A549 (cell line): ENCODE results near the gene IRX2.

ENCODE experiments used
- CEBPB ChIP-seq, 2 experiments: fragments of >200 bp in 1 of 2; sonication (Bioruptor Twin) in 1 of 2; formaldehyde crosslinking in 1 of 2; IDR thresholded peaks; 2 replicates each; pipeline ENCODE4 v1.6.1; 2012 to 2016
- CTCF ChIP-seq: fragments of >200 bp; sonication (Bioruptor Twin); formaldehyde crosslinking; IDR thresholded peaks from 3 replicates; pipeline ENCODE4 v1.5.1; 2016
- EP300 ChIP-seq, 2 experiments: fragments of >200 bp; sonication (Bioruptor Twin); formaldehyde crosslinking; IDR thresholded peaks; 2 replicates in 1 of 2; 3 replicates in 1 of 2; pipeline ENCODE4 v1.6.1; 2016 to 2017
- FOSL2 ChIP-seq, 2 experiments: fragments of 450-650 bp in 1 of 2; fragments of >200 bp in 1 of 2; sonication (Bioruptor Twin) in 1 of 2; formaldehyde crosslinking; IDR thresholded peaks; 2 replicates each; pipeline versions ENCODE4 v1.5.0 to v1.6.1; 2016 to 2020; ENCODE audit warnings: mild to moderate bottlenecking in 1 of 2, moderate library complexity in 1 of 2
- POLR2A ChIP-seq: IDR thresholded peaks from 2 replicates; pipeline ENCODE4 v1.6.1; 2012; ENCODE audit warnings: mild to moderate bottlenecking, low read length
- REST ChIP-seq: fragments of 200-600 bp; sonication (generic); IDR thresholded peaks from 2 replicates; pipeline ENCODE4 v1.6.1; 2016; ENCODE audit warnings: antibody characterized with exemption, mild to moderate bottlenecking, moderate library complexity
- SMC3 ChIP-seq: fragments of >200 bp; sonication (Bioruptor Twin); formaldehyde crosslinking; IDR thresholded peaks from 3 replicates; pipeline ENCODE4 v1.6.1; 2018; ENCODE audit warnings: inconsistent platforms
- SREBF2 ChIP-seq: fragments of 450-650 bp; IDR thresholded peaks from 2 replicates; pipeline ENCODE4 v1.6.1; 2014; ENCODE audit warnings: mild to moderate bottlenecking, moderate library complexity

- TF ChIP-seq EP300 (IDR thresholded peaks at IDR 0.05): no peak
- TF ChIP-seq CTCF: no peak
- TF ChIP-seq POLR2A: no peak
- no peak for TF ChIP-seq REST
- no peak for TF ChIP-seq FOSL2 (IDR thresholded peaks at IDR 0.05)
- TF ChIP-seq FOSL2 (CRISPR knock-in tag; IDR thresholded peaks at IDR 0.05): no peak
- no peak for TF ChIP-seq SMC3
- TF ChIP-seq CEBPB (IDR thresholded peaks at IDR 0.05): no peak
- TF ChIP-seq SREBF2: no peak
Measured at GRCh38 chr5:2704111-2704510, 47.4 kb downstream of the IRX2 start.
